ENCODE data around the gene CD300LD. TPM values are rescaled to one million over a fixed set of nuclear protein-coding genes. Genes with fewer than 3 reads are reported as not detected.

CD300LD gene
- total RNA-seq, 1 experiment from 2014 or later = not detected

DNA sequence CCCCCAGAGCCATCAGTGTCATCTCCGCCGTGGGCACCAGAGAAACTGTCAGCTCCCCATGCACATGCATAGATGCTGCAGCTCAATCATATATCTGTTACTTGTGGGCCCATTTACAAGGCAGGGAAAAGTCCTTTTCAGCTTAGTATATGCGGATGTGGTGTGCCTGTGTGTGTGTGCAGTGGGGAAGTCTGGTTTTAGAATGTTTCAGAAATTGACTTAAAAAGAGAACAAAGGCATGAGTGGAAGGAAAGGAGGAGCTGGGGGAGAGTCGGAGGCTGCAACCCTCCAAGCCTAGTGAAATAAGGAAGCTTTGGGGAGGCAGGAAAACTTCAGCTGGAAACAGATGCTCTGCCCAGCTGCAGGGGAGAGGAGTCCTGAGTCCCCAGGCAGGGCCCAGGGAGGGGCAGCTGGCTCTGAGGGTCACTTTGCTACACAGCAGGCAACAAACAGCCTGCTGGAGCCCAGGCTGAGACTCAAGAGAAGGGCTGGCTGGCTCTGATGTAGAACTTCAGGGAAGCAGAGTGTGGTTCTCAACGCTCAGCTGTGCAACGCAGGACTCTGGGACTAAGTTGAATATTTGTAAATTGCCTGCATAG, 11.1 kb upstream of the CD300LD start:
- TF ChIP-seq, protein P1, sequence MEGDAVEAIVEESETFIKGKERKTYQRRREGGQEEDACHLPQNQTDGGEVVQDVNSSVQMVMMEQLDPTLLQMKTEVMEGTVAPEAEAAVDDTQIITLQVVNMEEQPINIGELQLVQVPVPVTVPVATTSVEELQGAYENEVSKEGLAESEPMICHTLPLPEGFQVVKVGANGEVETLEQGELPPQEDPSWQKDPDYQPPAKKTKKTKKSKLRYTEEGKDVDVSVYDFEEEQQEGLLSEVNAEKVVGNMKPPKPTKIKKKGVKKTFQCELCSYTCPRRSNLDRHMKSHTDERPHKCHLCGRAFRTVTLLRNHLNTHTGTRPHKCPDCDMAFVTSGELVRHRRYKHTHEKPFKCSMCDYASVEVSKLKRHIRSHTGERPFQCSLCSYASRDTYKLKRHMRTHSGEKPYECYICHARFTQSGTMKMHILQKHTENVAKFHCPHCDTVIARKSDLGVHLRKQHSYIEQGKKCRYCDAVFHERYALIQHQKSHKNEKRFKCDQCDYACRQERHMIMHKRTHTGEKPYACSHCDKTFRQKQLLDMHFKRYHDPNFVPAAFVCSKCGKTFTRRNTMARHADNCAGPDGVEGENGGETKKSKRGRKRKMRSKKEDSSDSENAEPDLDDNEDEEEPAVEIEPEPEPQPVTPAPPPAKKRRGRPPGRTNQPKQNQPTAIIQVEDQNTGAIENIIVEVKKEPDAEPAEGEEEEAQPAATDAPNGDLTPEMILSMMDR (conservative IDR thresholded peaks at IDR 0.05; ENCODE audit: low read depth, low read length) = no peak
- TF ChIP-seq EZH2 (IDR thresholded peaks at IDR 0.05; ENCODE audit: borderline replicate concordance, low read depth, low read length, poor library complexity, severe bottlenecking) = no peak
- CTCF ChIA-PET = interaction anchor here (0.6 to 1.2 kb wide), 3 partner anchors 14 to 235 kb away, joined by 3 to 4 read pairs (median 4); no protein-coding TSS in a partner anchor
- H3K27ac ChIP-seq (ENCODE audit: low read depth, low read length, poor library complexity, severe bottlenecking) = no peak overlapping the region

DNA sequence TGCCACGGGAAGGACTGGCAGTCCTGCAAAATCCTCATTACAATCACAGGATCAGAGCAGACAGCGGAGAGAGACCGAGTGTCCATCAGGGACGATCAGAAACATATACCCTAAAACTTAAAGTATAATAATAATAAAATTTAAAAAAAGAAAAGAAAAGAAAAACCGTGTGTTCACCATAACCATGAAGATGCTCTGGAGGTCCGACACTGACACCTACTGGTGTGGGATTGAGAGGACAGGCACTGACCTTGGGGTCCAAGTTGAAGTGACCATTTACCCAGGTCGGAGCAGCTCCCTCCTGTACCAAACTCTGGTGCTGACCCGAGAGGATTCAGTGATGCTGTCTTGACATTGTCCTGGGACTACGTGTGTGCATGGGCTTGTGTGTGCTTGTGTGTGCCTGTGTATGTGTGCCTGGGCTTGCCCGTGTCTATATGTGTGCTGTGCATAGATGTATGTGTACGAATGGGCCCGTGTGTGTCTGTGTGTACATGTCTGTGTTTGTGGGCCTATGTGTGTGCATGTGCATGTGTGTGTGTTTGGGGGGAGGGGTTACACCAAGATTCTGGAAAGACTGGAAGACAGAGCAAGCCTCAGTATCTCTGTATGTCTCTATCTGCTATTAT, 10.0 kb upstream of the CD300LD start:
- POLR2A ChIA-PET (ENCODE audit: low non-redundant PET) = no interaction called here

More for the DNA sequence above, 11.1 kb upstream of the CD300LD start:
- Histone ChIP-seq H3K27me3 (replicated peaks; ENCODE audit: insufficient read depth, low read depth, low read length, poor library complexity) (peaks cover 39% of the 10 kb centered on the region), H3K9me3 (ENCODE audit: low read depth, low read length, poor library complexity, severe bottlenecking) (no peaks in the 10 kb centered on the region), H3K4me1 (ENCODE audit: insufficient read depth, low read length, poor library complexity, severe bottlenecking) (no peaks in the 10 kb centered on the region), H3K4me3 (ENCODE audit: low read depth, low read length, poor library complexity, severe bottlenecking) (no peak overlapping the region), H3K36me3 (ENCODE audit: insufficient read depth, low read length, poor library complexity, severe bottlenecking) (no peaks in the 10 kb centered on the region)
- no TSS peak for BruUV-seq (replicated peaks)
- no peak for DNase-seq (ENCODE audit: low spot score)
- POLR2A ChIA-PET (ENCODE audit: low non-redundant PET) = interaction anchor here (0.6 kb wide), 1 partner anchor 28 kb away, joined by 3 read pairs; no protein-coding TSS in a partner anchor
- intact Hi-C loops (cut with micrococcal nuclease; ENCODE audit: unreplicated experiment) = loop anchor here (10.0 kb wide), 1 partner anchor 238 kb away; the partner anchor contains the start of genes BTBD17 and GPR142

DNA sequence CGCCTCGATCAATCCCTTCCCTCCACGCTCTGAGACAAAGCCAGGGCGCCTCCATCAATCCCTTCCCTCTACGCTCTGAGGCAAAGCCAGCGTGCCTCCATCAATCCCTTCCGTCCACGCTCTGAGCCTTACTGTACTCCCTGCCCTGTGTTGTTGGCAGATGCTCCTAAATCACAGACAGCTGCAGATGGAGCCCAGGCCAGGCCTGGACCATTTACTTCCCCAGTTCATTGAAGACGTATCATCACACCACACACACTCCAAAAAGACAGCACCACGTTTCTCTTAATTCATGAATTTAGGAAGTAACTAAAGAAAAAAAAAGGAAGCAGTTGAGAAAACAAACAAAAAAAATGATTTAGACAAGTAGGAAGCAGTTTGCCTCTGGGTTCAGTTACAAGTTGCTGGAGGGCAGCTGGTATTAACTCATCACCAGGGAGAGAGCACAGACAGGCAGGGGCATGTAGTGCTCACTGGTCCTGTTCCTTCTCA, 7.4 kb upstream of the CD300LD start:
- Histone ChIP-seq H3K9me3 (ENCODE audit: low read depth, low read length, poor library complexity, severe bottlenecking) (no peaks in the 10 kb centered on the region), H3K36me3 (ENCODE audit: insufficient read depth, low read length, poor library complexity, severe bottlenecking) (no peaks in the 10 kb centered on the region), H3K4me3 (ENCODE audit: low read depth, low read length, poor library complexity, severe bottlenecking) (no peak overlapping the region), H3K27me3 (replicated peaks; ENCODE audit: insufficient read depth, low read depth, low read length, poor library complexity) (peaks cover 30% of the 10 kb centered on the region), H3K4me1 (ENCODE audit: insufficient read depth, low read length, poor library complexity, severe bottlenecking) (no peaks in the 10 kb centered on the region), H3K27ac (ENCODE audit: low read depth, low read length, poor library complexity, severe bottlenecking) (no peak overlapping the region)
- POLR2A ChIA-PET (ENCODE audit: low non-redundant PET) = no interaction called here
- CTCF ChIA-PET = no interaction called here
- intact Hi-C loops (cut with micrococcal nuclease; ENCODE audit: unreplicated experiment) = no loop called here
- TF ChIP-seq, protein P1 (conservative IDR thresholded peaks at IDR 0.05; ENCODE audit: low read depth, low read length) = no peak
- no peak for TF ChIP-seq EZH2 (IDR thresholded peaks at IDR 0.05; ENCODE audit: borderline replicate concordance, low read depth, low read length, poor library complexity, severe bottlenecking)
- DNase-seq (ENCODE audit: low spot score) = no peak
- BruUV-seq (replicated peaks) = no TSS peak

More for the DNA sequence above, 10.0 kb upstream of the CD300LD start:
- CTCF ChIA-PET = no interaction called here
- no peak overlapping the region for H3K27ac ChIP-seq (ENCODE audit: low read depth, low read length, poor library complexity, severe bottlenecking)
- no peaks in the 10 kb centered on the region for H3K9me3 ChIP-seq (ENCODE audit: low read depth, low read length, poor library complexity, severe bottlenecking)
- no peak overlapping the region for H3K4me3 ChIP-seq (ENCODE audit: low read depth, low read length, poor library complexity, severe bottlenecking)
- TF ChIP-seq, protein P1 (conservative IDR thresholded peaks at IDR 0.05; ENCODE audit: low read depth, low read length) = peak; percentile 64
- TF ChIP-seq EZH2 (IDR thresholded peaks at IDR 0.05; ENCODE audit: borderline replicate concordance, low read depth, low read length, poor library complexity, severe bottlenecking) = no peak
- DNase-seq (ENCODE audit: low spot score) = peak; percentile 18
- intact Hi-C loops (cut with micrococcal nuclease; ENCODE audit: unreplicated experiment) = loop anchor here (10.0 kb wide), 1 partner anchor 237 kb away; the partner anchor contains the start of genes BTBD17 and GPR142
- no TSS peak for BruUV-seq (replicated peaks)
- no peaks in the 10 kb centered on the region for H3K36me3 ChIP-seq (ENCODE audit: insufficient read depth, low read length, poor library complexity, severe bottlenecking)
- H3K4me1 ChIP-seq (ENCODE audit: insufficient read depth, low read length, poor library complexity, severe bottlenecking) = no peaks in the 10 kb centered on the region
- peaks cover 29% of the 10 kb centered on the region for H3K27me3 ChIP-seq (replicated peaks; ENCODE audit: insufficient read depth, low read depth, low read length, poor library complexity)

Data from A673 (cell line).